Rectal smooth muscle tissue (tissue), 1 donor: ENCODE results near the gene HDAC4.

Source experiments
- H3K27ac ChIP-seq: one replicate; pipeline ENCODE4 v1.7.0; 2013; ENCODE audit warnings: low read depth, low read length, inconsistent platforms
- H3K27me3 ChIP-seq: one replicate; pipeline ENCODE4 v1.7.0; 2013; ENCODE audit warnings: low read length; ENCODE audit not compliant: control insufficient read depth, insufficient read depth
- H3K36me3 ChIP-seq: one replicate; pipeline ENCODE4 v1.7.0; 2013; ENCODE audit warnings: low read length; ENCODE audit not compliant: control insufficient read depth, insufficient read depth
- H3K4me1 ChIP-seq: one replicate; pipeline ENCODE4 v1.7.0; 2013; ENCODE audit warnings: low read length; ENCODE audit not compliant: control insufficient read depth, insufficient read depth
- H3K4me3 ChIP-seq: one replicate; pipeline ENCODE4 v1.7.0; 2013; ENCODE audit warnings: low read length
- H3K9ac ChIP-seq: one replicate; pipeline ENCODE4 v1.7.0; 2013; ENCODE audit warnings: low read length

HDAC4 gene

GRCh38 chr2:239222706-239223309 lies 178.0 kb downstream of the HDAC4 start:
- H3K27ac ChIP-seq = peak overlapping the region; percentile 81
- peak overlapping the region; percentile 21 for H3K4me3 ChIP-seq
- H3K36me3 ChIP-seq = no peaks in the 10 kb centered on the region
- H3K27me3 ChIP-seq = no peaks in the 10 kb centered on the region
- peak overlapping the region; percentile 14 for H3K9ac ChIP-seq
- H3K4me1 ChIP-seq = peaks cover 61% of the 10 kb centered on the region

GRCh38 chr2:239222312-239222660 lies 178.5 kb downstream of the HDAC4 start:
- H3K9ac ChIP-seq = no peak overlapping the region
- peak overlapping the region; percentile 36 for H3K4me3 ChIP-seq
- peaks cover 56% of the 10 kb centered on the region for H3K4me1 ChIP-seq
- H3K27me3 ChIP-seq = no peaks in the 10 kb centered on the region
- no peaks in the 10 kb centered on the region for H3K36me3 ChIP-seq
- peak overlapping the region; percentile 81 for H3K27ac ChIP-seq

- H3K4me3 ChIP-seq = no peak overlapping the region
- H3K9ac ChIP-seq = no peak overlapping the region
- H3K36me3 ChIP-seq = no peaks in the 10 kb centered on the region
- H3K4me1 ChIP-seq = peaks cover 45% of the 10 kb centered on the region
- peak overlapping the region; percentile 81 for H3K27ac ChIP-seq
- H3K27me3 ChIP-seq = no peaks in the 10 kb centered on the region
Observed at GRCh38 chr2:239220981-239221396, 179.8 kb downstream of the HDAC4 start.

GRCh38 chr2:239220341-239220740 lies 180.5 kb downstream of the HDAC4 start:
- Histone ChIP-seq H3K36me3 (no peaks in the 10 kb centered on the region), H3K4me1 (peaks cover 39% of the 10 kb centered on the region), H3K27ac (no peak overlapping the region), H3K9ac (no peak overlapping the region), H3K27me3 (no peaks in the 10 kb centered on the region), H3K4me3 (no peak overlapping the region)

GRCh38 chr2:239216614-239217273 lies 184.1 kb downstream of the HDAC4 start:
- Histone ChIP-seq H3K9ac (no peak overlapping the region), H3K4me1 (peaks cover 17% of the 10 kb centered on the region), H3K27me3 (no peaks in the 10 kb centered on the region)

GRCh38 chr2:239215988-239216613 lies 184.7 kb downstream of the HDAC4 start:
- no peaks in the 10 kb centered on the region for H3K27me3 ChIP-seq
- H3K27ac ChIP-seq = peak overlapping the region; percentile 18
- no peak overlapping the region for H3K4me3 ChIP-seq
- H3K9ac ChIP-seq = no peak overlapping the region
- H3K4me1 ChIP-seq = peaks cover 17% of the 10 kb centered on the region
- no peaks in the 10 kb centered on the region for H3K36me3 ChIP-seq

More at GRCh38 chr2:239216614-239217273, 184.1 kb downstream of the HDAC4 start:
- peak overlapping the region; percentile 18 for H3K27ac ChIP-seq
- no peak overlapping the region for H3K4me3 ChIP-seq
- no peaks in the 10 kb centered on the region for H3K36me3 ChIP-seq

GRCh38 chr2:239215136-239215925 lies 185.5 kb downstream of the HDAC4 start:
- Histone ChIP-seq H3K27ac (no peak overlapping the region), H3K27me3 (no peaks in the 10 kb centered on the region), H3K9ac (no peak overlapping the region), H3K4me1 (peaks cover 21% of the 10 kb centered on the region), H3K4me3 (no peak overlapping the region), H3K36me3 (no peaks in the 10 kb centered on the region)

- H3K4me1 ChIP-seq = peaks cover 21% of the 10 kb centered on the region
- no peaks in the 10 kb centered on the region for H3K36me3 ChIP-seq
- H3K4me3 ChIP-seq = no peak overlapping the region
- H3K9ac ChIP-seq = no peak overlapping the region
- H3K27ac ChIP-seq = no peak overlapping the region
- no peaks in the 10 kb centered on the region for H3K27me3 ChIP-seq
Observed at GRCh38 chr2:239214725-239215124, 186.1 kb downstream of the HDAC4 start.

GRCh38 chr2:239213643-239214101 lies 187.1 kb downstream of the HDAC4 start:
- Histone ChIP-seq H3K27ac (no peak overlapping the region), H3K36me3 (no peaks in the 10 kb centered on the region), H3K9ac (no peak overlapping the region), H3K4me1 (peaks cover 21% of the 10 kb centered on the region), H3K27me3 (no peaks in the 10 kb centered on the region), H3K4me3 (no peak overlapping the region)

- Histone ChIP-seq H3K27me3 (no peaks in the 10 kb centered on the region), H3K9ac (no peak overlapping the region), H3K4me1 (peaks cover 21% of the 10 kb centered on the region), H3K36me3 (no peaks in the 10 kb centered on the region), H3K27ac (no peak overlapping the region), H3K4me3 (no peak overlapping the region)
Observed at GRCh38 chr2:239212929-239213642, 187.7 kb downstream of the HDAC4 start.

GRCh38 chr2:239212121-239212928 lies 188.5 kb downstream of the HDAC4 start:
- Histone ChIP-seq H3K36me3 (no peaks in the 10 kb centered on the region), H3K9ac (no peak overlapping the region), H3K27ac (no peak overlapping the region), H3K4me3 (no peak overlapping the region), H3K27me3 (no peaks in the 10 kb centered on the region), H3K4me1 (peaks cover 21% of the 10 kb centered on the region)
